ENCODE results near the gene HSPA1A. TPM values are rescaled to one million over a fixed set of nuclear protein-coding genes. Genes with fewer than 3 reads are reported as not detected.
A peak's percentile ranks its signal among the peaks of the same experiment; 100 is the strongest.

The HSPA1A gene
- total and polyA plus RNA-seq, 9 of the 15 experiments (the other 6 are each of a cell fraction or from before 2014, with no cell fraction given) = 2.2 to 273 (median 107) TPM

DNA sequence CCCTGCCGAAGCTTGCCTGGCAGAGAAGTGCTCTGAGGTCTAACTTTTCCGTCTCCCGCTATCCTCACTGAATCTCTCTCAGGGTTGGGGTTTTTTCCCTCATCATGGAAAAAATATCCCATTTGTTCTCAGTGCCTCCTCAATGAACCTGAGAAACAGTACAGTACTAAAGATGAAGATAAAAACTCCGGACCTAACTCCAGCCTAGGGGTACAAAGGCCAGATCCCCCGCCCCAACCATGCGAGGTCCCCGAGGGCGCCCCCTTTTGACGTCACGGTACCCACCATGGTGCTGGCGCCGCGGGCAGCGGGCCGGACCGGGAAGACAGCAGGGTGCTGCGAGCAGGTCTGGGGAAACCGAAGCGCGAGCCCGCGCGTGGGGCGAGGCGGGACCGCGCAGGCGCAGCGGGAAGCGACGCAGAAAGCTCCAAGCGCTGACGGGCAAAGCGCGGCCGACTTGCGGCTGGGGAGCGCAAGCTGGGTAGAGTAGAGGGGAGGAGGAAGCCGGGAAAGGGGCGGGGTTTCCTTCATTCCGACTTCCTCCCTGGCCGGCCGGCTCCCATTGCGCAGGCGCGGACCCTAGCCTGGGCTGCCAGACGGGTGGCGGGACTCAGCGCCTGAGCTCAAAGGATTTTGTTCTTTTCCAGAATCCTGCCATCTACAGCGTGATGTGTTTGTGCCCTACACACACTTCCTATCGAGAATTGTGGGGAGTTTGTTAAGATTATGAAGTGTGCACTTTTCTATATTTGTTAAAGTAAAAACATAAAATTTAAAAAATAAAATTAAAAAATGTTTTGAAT is 8.7 kb upstream of the HSPA1A start, which contains the start of gene LSM2 (continued):
- TF ChIP-seq, protein P1, sequence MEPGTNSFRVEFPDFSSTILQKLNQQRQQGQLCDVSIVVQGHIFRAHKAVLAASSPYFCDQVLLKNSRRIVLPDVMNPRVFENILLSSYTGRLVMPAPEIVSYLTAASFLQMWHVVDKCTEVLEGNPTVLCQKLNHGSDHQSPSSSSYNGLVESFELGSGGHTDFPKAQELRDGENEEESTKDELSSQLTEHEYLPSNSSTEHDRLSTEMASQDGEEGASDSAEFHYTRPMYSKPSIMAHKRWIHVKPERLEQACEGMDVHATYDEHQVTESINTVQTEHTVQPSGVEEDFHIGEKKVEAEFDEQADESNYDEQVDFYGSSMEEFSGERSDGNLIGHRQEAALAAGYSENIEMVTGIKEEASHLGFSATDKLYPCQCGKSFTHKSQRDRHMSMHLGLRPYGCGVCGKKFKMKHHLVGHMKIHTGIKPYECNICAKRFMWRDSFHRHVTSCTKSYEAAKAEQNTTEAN (CRISPR knock-in tag; IDR thresholded peaks at IDR 0.05) = peak; percentile 89
- no peak for TF ChIP-seq KDM4B (IDR thresholded peaks at IDR 0.05; ENCODE audit: borderline replicate concordance in 2 of 2, low read depth in 1 of 2)
- peak; percentile 96 for TF ChIP-seq SP1 (CRISPR knock-in tag; IDR thresholded peaks at IDR 0.05)
- peak; percentile 55; the same call in 1 of the 2 replicates for TF ChIP-seq ZFP1 (CRISPR knock-in tag; IDR thresholded peaks at IDR 0.05)
- no peak for TF ChIP-seq ZNF830 (CRISPR knock-in tag; IDR thresholded peaks at IDR 0.05)
- 0 out of 2 replicates have a peak, but pooled peaks have one; percentile 8 for TF ChIP-seq ZNF445 (CRISPR knock-in tag; IDR thresholded peaks at IDR 0.05; ENCODE audit: low read depth)
- TF ChIP-seq KAT7 (CRISPR knock-in tag; IDR thresholded peaks at IDR 0.05; ENCODE audit: borderline replicate concordance) = peak; percentile 97; the same call in 1 of the 2 replicates
- TF ChIP-seq GABPB2 (CRISPR knock-in tag; conservative IDR thresholded peaks at IDR 0.05) = peak; percentile 80; the same call in 1 of the 2 replicates
- TF ChIP-seq, protein P2, sequence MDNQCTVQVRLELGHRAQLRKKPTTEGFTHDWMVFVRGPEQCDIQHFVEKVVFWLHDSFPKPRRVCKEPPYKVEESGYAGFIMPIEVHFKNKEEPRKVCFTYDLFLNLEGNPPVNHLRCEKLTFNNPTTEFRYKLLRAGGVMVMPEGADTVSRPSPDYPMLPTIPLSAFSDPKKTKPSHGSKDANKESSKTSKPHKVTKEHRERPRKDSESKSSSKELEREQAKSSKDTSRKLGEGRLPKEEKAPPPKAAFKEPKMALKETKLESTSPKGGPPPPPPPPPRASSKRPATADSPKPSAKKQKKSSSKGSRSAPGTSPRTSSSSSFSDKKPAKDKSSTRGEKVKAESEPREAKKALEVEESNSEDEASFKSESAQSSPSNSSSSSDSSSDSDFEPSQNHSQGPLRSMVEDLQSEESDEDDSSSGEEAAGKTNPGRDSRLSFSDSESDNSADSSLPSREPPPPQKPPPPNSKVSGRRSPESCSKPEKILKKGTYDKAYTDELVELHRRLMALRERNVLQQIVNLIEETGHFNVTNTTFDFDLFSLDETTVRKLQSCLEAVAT (IDR thresholded peaks at IDR 0.05) = 0 out of 4 replicates have a peak, but pooled peaks have one; percentile 21 to 41
- TF ChIP-seq POLR2A (conservative IDR thresholded peaks at IDR 0.05) = peak; percentile 97
- TF ChIP-seq NFRKB (IDR thresholded peaks at IDR 0.05; ENCODE audit: low read depth) = no peak; the same call in 1 of the 2 replicates
- TF ChIP-seq ASH1L (IDR thresholded peaks at IDR 0.05; ENCODE audit: borderline replicate concordance, low read depth, partially characterized antibody) = no peak
- peak; percentile 92; the same call in 1 of the 2 replicates for TF ChIP-seq SREBF1 (IDR thresholded peaks at IDR 0.05; ENCODE audit: borderline replicate concordance, low read depth, low read length)
- 0 out of 4 replicates have a peak, but pooled peaks have one; percentile 6 to 53 for TF ChIP-seq RCOR1 (IDR thresholded peaks at IDR 0.05; ENCODE audit: borderline replicate concordance in 1 of 2, low read depth in 2 of 2, low read length in 2 of 2)
- no peak for TF ChIP-seq NUFIP1 (IDR thresholded peaks at IDR 0.05; ENCODE audit: partially characterized antibody)
- no peak for TF ChIP-seq XRCC3 (IDR thresholded peaks at IDR 0.05)
- TF ChIP-seq NR2F6 (CRISPR knock-in tag; IDR thresholded peaks at IDR 0.05) = peak; percentile 74; the same call in 1 of the 2 replicates
- peak; percentile 74 for TF ChIP-seq SETDB1 (IDR thresholded peaks at IDR 0.05; ENCODE audit: low read length)
- TF ChIP-seq POLR2G (IDR thresholded peaks at IDR 0.05; ENCODE audit: low read depth, low read length) = peak; percentile 97
- TF ChIP-seq PHF8 (IDR thresholded peaks at IDR 0.05; ENCODE audit: borderline replicate concordance, low read length) = peak; percentile 96
- TF ChIP-seq ZNF75A (CRISPR knock-in tag; IDR thresholded peaks at IDR 0.05) = 0 out of 2 replicates have a peak, but pooled peaks have one; percentile 10
- TF ChIP-seq SRF (CRISPR knock-in tag; IDR thresholded peaks at IDR 0.05) = peak in 1 of 2 experiments; percentile 93; a peak in 2 of 4 replicates
- TF ChIP-seq FOXJ2 (tag; IDR thresholded peaks at IDR 0.05) = peak; percentile 65; the same call in 1 of the 2 replicates
- no peak for TF ChIP-seq NCOR1 (IDR thresholded peaks at IDR 0.05)
- TF ChIP-seq JUND (IDR thresholded peaks at IDR 0.05; ENCODE audit: borderline replicate concordance, low read depth, low read length) = peak; percentile 58
- TF ChIP-seq JUND (tag; IDR thresholded peaks at IDR 0.05; ENCODE audit: borderline replicate concordance, low read depth, low read length) = peak; percentile 72; the same call in 1 of the 3 replicates
